NCI-H1092 treated with DMSO at 0.1 percent for 48 hours (cell line): Measurements from ENCODE around the gene PTPN14.

Experiments
- DNase-seq: peaks from one replicate; lab custom pipeline; 2025; lab: John Stamatoyannopoulos, UW

PTPN14 gene

GRCh38 chr1:214364786-214365295, 186.6 kb downstream of the PTPN14 start:
- DNase-seq = no peak

GRCh38 chr1:214364386-214364785, 187.0 kb downstream of the PTPN14 start:
- DNase-seq = no peak

- no peak for DNase-seq
Observed at GRCh38 chr1:214363386-214363785, 188.0 kb downstream of the PTPN14 start.

- DNase-seq = no peak
Observed at GRCh38 chr1:214362188-214362882, 189.1 kb downstream of the PTPN14 start.

- no peak for DNase-seq
Observed at GRCh38 chr1:214361636-214362035, 189.8 kb downstream of the PTPN14 start.

GRCh38 chr1:214360525-214361164, 190.8 kb downstream of the PTPN14 start:
- no peak for DNase-seq

- DNase-seq = no peak
Observed at GRCh38 chr1:214360116-214360515, 191.3 kb downstream of the PTPN14 start.

- no peak for DNase-seq
Observed at GRCh38 chr1:214354440-214355148, 196.8 kb downstream of the PTPN14 start.

GRCh38 chr1:214352838-214353237, 198.6 kb downstream of the PTPN14 start:
- DNase-seq = no peak

- DNase-seq = no peak
Observed at GRCh38 chr1:214351551-214352277, 199.7 kb downstream of the PTPN14 start.

GRCh38 chr1:214349781-214350180, 201.6 kb downstream of the PTPN14 start:
- DNase-seq = no peak

- DNase-seq = no peak
Observed at GRCh38 chr1:214349008-214349407, 202.4 kb downstream of the PTPN14 start.

GRCh38 chr1:214344897-214345296, 206.5 kb downstream of the PTPN14 start:
- DNase-seq = no peak

GRCh38 chr1:214342525-214342924, 208.9 kb downstream of the PTPN14 start:
- DNase-seq = no peak

GRCh38 chr1:214341932-214342331, 209.5 kb downstream of the PTPN14 start:
- DNase-seq = no peak

- DNase-seq = no peak
Observed at GRCh38 chr1:214341459-214341858, 209.9 kb downstream of the PTPN14 start.

- no peak for DNase-seq
Observed at GRCh38 chr1:214338212-214338611, 213.2 kb downstream of the PTPN14 start.

GRCh38 chr1:214337511-214337910, 213.9 kb downstream of the PTPN14 start:
- no peak for DNase-seq

GRCh38 chr1:214337015-214337414, 214.4 kb downstream of the PTPN14 start:
- DNase-seq = no peak

GRCh38 chr1:214335567-214335966, 215.8 kb downstream of the PTPN14 start:
- no peak for DNase-seq

GRCh38 chr1:214332946-214333798, 218.2 kb downstream of the PTPN14 start:
- peak; percentile 23 for DNase-seq
